Transverse colon (tissue), 4 donors: ENCODE data around the gene GADL1. TPM values are rescaled to one million over a fixed set of nuclear protein-coding genes. Genes with fewer than 3 reads are reported as not detected.

ENCODE experiments used
- DNase-seq: peaks from one replicate; pipeline ENCODE4 v3.0.0-alpha.2; 2019
- H3K27ac ChIP-seq, 4 donors: fragments of 200-600 bp; sonication (generic); 2 replicates each; pipeline ENCODE4 v1.5.1; 2016 to 2018; ENCODE audit warnings: inconsistent platforms in 4 of 4
- H3K27me3 ChIP-seq: fragments of 200-600 bp; sonication (generic); 2 replicates; pipeline ENCODE4 v1.5.1; 2017; ENCODE audit warnings: inconsistent platforms
- H3K36me3 ChIP-seq, 4 donors: fragments of 200-600 bp; sonication (generic); 2 replicates each; pipeline ENCODE4 v1.5.1; 2017 to 2019; ENCODE audit warnings: inconsistent platforms in 4 of 4
- H3K4me1 ChIP-seq, 4 donors: fragments of 200-600 bp; sonication (generic); 2 replicates each; pipeline ENCODE4 v1.5.1; 2017 to 2020; ENCODE audit warnings: inconsistent platforms in 4 of 4
- H3K4me3 ChIP-seq, 4 donors: fragments of 200-600 bp; sonication (generic); 1 replicate in 1 of 4; 2 replicates in 3 of 4; pipeline versions ENCODE4 v1.5.1 to v1.6.1; 2017 to 2019; ENCODE audit warnings: inconsistent platforms in 4 of 4
- H3K9me3 ChIP-seq, 2 donors: fragments of 200-600 bp; sonication (generic); 2 replicates each; pipeline ENCODE4 v1.5.1; 2017 to 2019; ENCODE audit warnings: inconsistent platforms in 2 of 2
- EP300 ChIP-seq: sonication (generic); formaldehyde crosslinking; IDR thresholded peaks from one replicate; pipeline ENCODE4 v1.6.1; 2017; ENCODE audit warnings: antibody characterized with exemption, low read depth
- POLR2A ChIP-seq: fragments of 450-650 bp; IDR thresholded peaks from one replicate; pipeline ENCODE4 v1.6.1; 2016; ENCODE audit warnings: antibody characterized with exemption, mild to moderate bottlenecking, moderate library complexity
- POLR2AphosphoS5 ChIP-seq, 3 donors: sonication (generic); formaldehyde crosslinking; IDR thresholded peaks; one replicate each; pipeline ENCODE4 v1.6.1; 2016; ENCODE audit warnings: antibody characterized with exemption in 3 of 3
- WGBS, 2 donors: methylation state at CpG; one replicate each; pipeline ENCODE4 v1.1.5; 2018; ENCODE audit warnings: low coverage in 1 of 2; 5-methylcytosine and 5-hydroxymethylcytosine counted together
- in situ Hi-C, 4 donors: fragments of 200-750 bp; cut with MboI; loops; one replicate each; pipeline versions ENCODE4 v1.15.0 to v1.15.1; 2017; ENCODE audit warnings: low sequenced_read_pairs in 3 of 4, low pct_ligation_motif_present in 1 of 4, low pct_unique_long_range_greater_than_20kb in 1 of 4
- intact Hi-C: fragments of 100-400 bp; cut with DNase I; formaldehyde crosslinking; loops from one replicate; pipeline ENCODE4 v1.15.1; 2023; ENCODE audit warnings: low total_unique reads
- total RNA-seq, 4 donors: library from RNA; depleted of rRNA; stranded (reverse); fragments of >200 nt; gene quantifications; one replicate each; pipeline ENCODE4 v1.1.0, GENCODE V29; 2016
- TF ChIP-seq, protein P1 (sequence below), 5 experiments: fragments of 200-600 bp in 3 of 5; fragments of 450-650 bp in 2 of 5; sonication (generic) in 3 of 5; IDR thresholded peaks; 1 replicate in 2 of 5; 2 replicates in 3 of 5; pipeline ENCODE4 v1.5.1; 2016 to 2017; ENCODE audit warnings: antibody characterized with exemption in 5 of 5, inconsistent platforms in 3 of 5, mild to moderate bottlenecking in 2 of 5, moderate library complexity in 1 of 5

The GADL1 gene
- total RNA-seq, 4 donors from 2014 or later: not detected

DNA sequence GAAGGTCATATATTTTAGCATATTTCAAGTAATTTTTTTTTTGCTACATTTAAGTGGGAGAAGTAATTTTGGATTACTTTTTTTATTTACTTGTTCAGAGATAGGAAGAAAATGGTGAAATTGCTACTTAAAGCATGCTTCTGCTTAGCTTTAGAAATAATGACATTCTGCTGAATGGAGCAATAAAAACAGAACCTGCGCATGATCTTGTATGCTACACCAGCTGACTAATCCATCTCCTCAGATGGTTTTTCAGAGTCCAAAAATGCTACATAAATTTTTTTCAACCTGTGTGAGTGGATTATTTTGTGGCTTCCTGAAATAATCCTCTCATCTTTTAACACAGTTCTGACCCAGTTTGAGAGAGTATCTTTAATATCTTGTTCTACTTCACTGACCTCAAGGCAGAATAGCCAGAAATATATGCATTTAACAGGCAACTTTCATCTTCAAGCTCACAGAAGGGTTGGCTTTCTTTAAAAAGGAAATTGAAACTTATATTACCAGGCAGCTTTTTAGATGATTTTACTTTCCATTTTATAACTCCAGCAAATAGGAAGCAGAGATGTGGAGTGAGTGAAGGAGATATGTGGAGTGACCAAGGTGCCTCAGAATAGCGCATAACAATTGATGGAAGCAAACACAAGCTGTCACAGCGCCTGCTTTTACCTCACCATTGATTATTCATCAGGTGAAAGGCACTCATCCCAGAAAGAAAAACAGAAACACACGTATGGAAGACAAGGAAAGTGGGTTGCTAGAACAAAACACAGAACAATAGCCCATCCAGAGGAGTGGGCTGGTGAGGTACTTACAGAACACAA is 151.5 kb downstream of the GADL1 start:
- peaks cover 2 to 13% (median 5%) of the 10 kb centered on the region in 4 donors for H3K4me1 ChIP-seq
- no peaks in the 10 kb centered on the region for H3K9me3 ChIP-seq
- intact Hi-C loops: no loop called here
- no peak for TF ChIP-seq POLR2AphosphoS5 (IDR thresholded peaks at IDR 0.05)
- no peak overlapping the region for H3K27ac ChIP-seq
- H3K36me3 ChIP-seq: no peaks in the 10 kb centered on the region
- WGBS, 2 donors: 84% methylated on average over 4 of the region's 4 CpGs
- no peak for DNase-seq
- no peak overlapping the region for H3K4me3 ChIP-seq
- no peaks in the 10 kb centered on the region for H3K27me3 ChIP-seq
- in situ Hi-C loops: loop anchor here in 1 of 4 donors (25.0 kb wide), 1 partner anchor 706 kb away; no protein-coding TSS in a partner anchor

DNA sequence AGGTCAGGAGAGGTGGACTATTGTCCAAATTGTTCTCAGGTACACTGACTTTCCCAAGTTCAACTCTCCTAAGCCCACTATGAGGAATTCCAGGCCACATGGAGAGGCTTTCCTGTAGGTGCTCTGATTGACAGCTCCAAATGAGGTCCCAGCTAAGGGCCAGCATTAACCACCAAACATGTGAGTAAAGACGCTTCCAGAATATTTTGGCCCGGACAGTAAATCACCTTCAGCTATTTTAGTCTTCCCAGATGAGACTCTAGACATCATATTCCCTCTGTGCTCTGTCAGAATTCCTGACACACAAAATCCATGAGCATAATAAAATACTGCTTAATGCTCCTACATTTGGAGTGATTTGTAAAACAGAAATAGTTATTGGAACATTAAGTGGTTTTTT is 152.6 kb downstream of the GADL1 start:
- TF ChIP-seq POLR2A (no peak), EP300 (no peak), POLR2AphosphoS5 (IDR thresholded peaks at IDR 0.05) (no peak)
- TF ChIP-seq, protein P1, sequence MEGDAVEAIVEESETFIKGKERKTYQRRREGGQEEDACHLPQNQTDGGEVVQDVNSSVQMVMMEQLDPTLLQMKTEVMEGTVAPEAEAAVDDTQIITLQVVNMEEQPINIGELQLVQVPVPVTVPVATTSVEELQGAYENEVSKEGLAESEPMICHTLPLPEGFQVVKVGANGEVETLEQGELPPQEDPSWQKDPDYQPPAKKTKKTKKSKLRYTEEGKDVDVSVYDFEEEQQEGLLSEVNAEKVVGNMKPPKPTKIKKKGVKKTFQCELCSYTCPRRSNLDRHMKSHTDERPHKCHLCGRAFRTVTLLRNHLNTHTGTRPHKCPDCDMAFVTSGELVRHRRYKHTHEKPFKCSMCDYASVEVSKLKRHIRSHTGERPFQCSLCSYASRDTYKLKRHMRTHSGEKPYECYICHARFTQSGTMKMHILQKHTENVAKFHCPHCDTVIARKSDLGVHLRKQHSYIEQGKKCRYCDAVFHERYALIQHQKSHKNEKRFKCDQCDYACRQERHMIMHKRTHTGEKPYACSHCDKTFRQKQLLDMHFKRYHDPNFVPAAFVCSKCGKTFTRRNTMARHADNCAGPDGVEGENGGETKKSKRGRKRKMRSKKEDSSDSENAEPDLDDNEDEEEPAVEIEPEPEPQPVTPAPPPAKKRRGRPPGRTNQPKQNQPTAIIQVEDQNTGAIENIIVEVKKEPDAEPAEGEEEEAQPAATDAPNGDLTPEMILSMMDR (IDR thresholded peaks at IDR 0.05): no peak
- intact Hi-C loops: no loop called here

GRCh38 chr3:30738605-30739004 is 155.9 kb downstream of the GADL1 start:
- Histone ChIP-seq H3K27me3 (no peaks in the 10 kb centered on the region), H3K4me1 (peaks cover 4 to 20% (median 10%) of the 10 kb centered on the region in 4 donors), H3K27ac (no peak overlapping the region), H3K9me3 (no peaks in the 10 kb centered on the region), H3K4me3 (no peak overlapping the region), H3K36me3 (no peaks in the 10 kb centered on the region)
- in situ Hi-C loops: loop anchor here in 1 of 4 donors (25.0 kb wide), 1 partner anchor 701 kb away; no protein-coding TSS in a partner anchor
- WGBS, 2 donors: 79 to 81% methylated on average over 3 of the region's 3 CpGs
- intact Hi-C loops: no loop called here
- no peak for TF ChIP-seq POLR2AphosphoS5 (IDR thresholded peaks at IDR 0.05)
- no peak for TF ChIP-seq EP300
- TF ChIP-seq, protein P1 (IDR thresholded peaks at IDR 0.05): no peak
- TF ChIP-seq POLR2A: no peak
- no peak for DNase-seq

More for the DNA sequence above, 152.6 kb downstream of the GADL1 start:
- no peak overlapping the region for H3K27ac ChIP-seq
- WGBS, 2 donors: 86 to 93% methylated on average over 2 of the region's 2 CpGs
- no peaks in the 10 kb centered on the region for H3K36me3 ChIP-seq
- H3K27me3 ChIP-seq: no peaks in the 10 kb centered on the region
- H3K9me3 ChIP-seq: no peaks in the 10 kb centered on the region
- in situ Hi-C loops: loop anchor here in 1 of 4 donors (25.0 kb wide), 1 partner anchor 705 kb away; no protein-coding TSS in a partner anchor
- no peak for DNase-seq
- no peak overlapping the region for H3K4me3 ChIP-seq
- H3K4me1 ChIP-seq: peaks cover 4 to 20% (median 10%) of the 10 kb centered on the region in 4 donors

GRCh38 chr3:30737743-30738499 is 156.5 kb downstream of the GADL1 start:
- peaks cover under 1 to 14% (median 9%) of the 10 kb centered on the region in 4 donors for H3K4me1 ChIP-seq
- peak overlapping the region in 1 of 4 donors; percentile 18 for H3K27ac ChIP-seq
- WGBS, 2 donors: 74 to 79% methylated on average over 3 of the region's 3 CpGs
- no peaks in the 10 kb centered on the region for H3K9me3 ChIP-seq
- intact Hi-C loops (no loop called here), in situ Hi-C loops (loop anchor here in 1 of 4 donors (25.0 kb wide), 1 partner anchor 701 kb away; no protein-coding TSS in a partner anchor)
- TF ChIP-seq EP300: no peak
- TF ChIP-seq, protein P1 (IDR thresholded peaks at IDR 0.05): no peak
- TF ChIP-seq POLR2A: no peak
- no peak for TF ChIP-seq POLR2AphosphoS5 (IDR thresholded peaks at IDR 0.05)
- H3K27me3 ChIP-seq: no peaks in the 10 kb centered on the region
- no peak overlapping the region for H3K4me3 ChIP-seq
- no peak for DNase-seq
- no peaks in the 10 kb centered on the region for H3K36me3 ChIP-seq
